HepG2 (cell line): ENCODE data around the gene TRIM37. TPM values are rescaled to one million over a fixed set of nuclear protein-coding genes. Genes with fewer than 3 reads are reported as not detected.

ENCODE experiments used
- ATAC-seq: fragments of 200-7000 bp; cut with Tn5 transposase; 3 replicates; pipeline ENCODE4 v1.9.1; 2020; ENCODE audit warnings: mild to moderate bottlenecking, moderate library complexity
- BruUV-seq: library from RNA; stranded (reverse); fragments of 400-500 nt; replicated peaks from 2 replicates; lab custom pipeline; 2021; lab: Mats Ljungman, UMichigan
- CTCF ChIA-PET: fragments of 300-600 bp; formaldehyde crosslinking; extraction: SDS; loops from one replicate; lab custom pipeline; 2021; ENCODE audit warnings: low total read pairs, inconsistent platforms, low intra/inter-chr PET ratio; lab: Yijun Ruan, JAX
- POLR2A ChIA-PET: fragments of 350-600 bp; sonication (Branson Sonifier 250); formaldehyde crosslinking; loops from one replicate; lab custom pipeline; 2020; ENCODE audit warnings: antibody characterized with exemption, inconsistent platforms; lab: Yijun Ruan, JAX
- DNase-seq: peaks from one replicate; pipeline ENCODE4 v3.0.0-alpha.2; 2015; ENCODE audit warnings: low spot score
- FAIRE-seq: peaks from 3 replicates; lab custom pipeline; 2011; peaks lifted over from hg19 to GRCh38; lab: Jason Lieb, UNC
- H2AFZ ChIP-seq: one replicate; pipeline ENCODE4 v1.6.1; 2011; ENCODE audit warnings: low read length, inconsistent platforms
- H3K27ac ChIP-seq: fragments of 300-600 bp; 3 replicates; pipeline ENCODE4 v1.8.0; 2011; ENCODE audit warnings: mixed run types, mild to moderate bottlenecking, mixed read lengths, low read length, inconsistent platforms; ENCODE audit not compliant: insufficient read depth; ENCODE audit errors: extremely low read length
- H3K27me3 ChIP-seq, 2 experiments: fragments of 200-600 bp in 1 of 2; 2 replicates in 1 of 2; 3 replicates in 1 of 2; pipeline versions ENCODE4 v1.6.0 to v1.8.0; 2011; ENCODE audit warnings: low read length in 2 of 2, mild to moderate bottlenecking in 2 of 2, moderate library complexity in 2 of 2, inconsistent platforms in 1 of 2; ENCODE audit not compliant: insufficient read depth in 2 of 2, control insufficient read depth in 1 of 2
- H3K36me3 ChIP-seq, 2 experiments: fragments of 200-600 bp in 1 of 2; replicated peaks in 1 of 2; 2 replicates in 1 of 2; 3 replicates in 1 of 2; pipeline versions ENCODE4 v1.5.1 to v1.8.0; 2011; ENCODE audit warnings: low read length in 2 of 2, inconsistent platforms in 1 of 2; ENCODE audit not compliant: insufficient read depth in 2 of 2, control insufficient read depth in 1 of 2
- H3K4me1 ChIP-seq: 2 replicates; pipeline ENCODE4 v1.5.1; 2012; ENCODE audit warnings: low read length, inconsistent platforms; ENCODE audit not compliant: insufficient read depth
- H3K4me2 ChIP-seq: 2 replicates; pipeline ENCODE4 v1.6.0; 2011; ENCODE audit warnings: low read depth, low read length, inconsistent platforms
- H3K4me3 ChIP-seq, 3 experiments: fragments of 200-600 bp in 1 of 3; sonication (generic), shearing (Covaris generic) in 1 of 3; replicated peaks in 1 of 3; 2 replicates each; pipeline ENCODE4 v1.5.1; 2011 to 2016; ENCODE audit warnings: low read length in 3 of 3, inconsistent platforms in 2 of 3, low read depth in 2 of 3, mild to moderate bottlenecking in 2 of 3, control low read depth in 1 of 3, mixed read lengths in 1 of 3; ENCODE audit not compliant: insufficient read depth in 1 of 3
- H3K79me2 ChIP-seq: one replicate; pipeline ENCODE4 v1.6.1; 2011; ENCODE audit warnings: low read length, inconsistent platforms; ENCODE audit not compliant: insufficient read depth
- H3K9ac ChIP-seq: 2 replicates; pipeline ENCODE4 v1.6.0; 2011; ENCODE audit warnings: mild to moderate bottlenecking, low read depth, low read length, inconsistent platforms; ENCODE audit not compliant: insufficient read depth
- H3K9me3 ChIP-seq: 2 replicates; pipeline ENCODE4 v1.5.1; 2012; ENCODE audit warnings: mild to moderate bottlenecking, low read length
- H4K20me1 ChIP-seq: 2 replicates; pipeline ENCODE4 v1.6.0; 2011; ENCODE audit warnings: inconsistent platforms, mild to moderate bottlenecking, low read length, moderate library complexity; ENCODE audit not compliant: insufficient read depth
- ASH2L ChIP-seq: fragments of 300-600, 200-600 bp; sonication (generic); IDR thresholded peaks from 2 replicates; pipeline ENCODE4 v1.7.0; 2017; ENCODE audit warnings: low read depth, mild to moderate bottlenecking, moderate library complexity, mixed read lengths, low read length; ENCODE audit not compliant: insufficient read length
- CENPT ChIP-seq: sonication (generic); formaldehyde crosslinking; IDR thresholded peaks from 2 replicates; pipeline ENCODE4 v1.8.0; 2022; ENCODE audit warnings: low read depth, mild to moderate bottlenecking, moderate library complexity, missing genetic modification reagents
- CHD4 ChIP-seq: fragments of 200-600 bp; sonication (generic); IDR thresholded peaks from 2 replicates; pipeline ENCODE4 v1.7.0; 2017; ENCODE audit warnings: mild to moderate bottlenecking, low read length, borderline replicate concordance
- E2F5 ChIP-seq: sonication (generic); formaldehyde crosslinking; conservative IDR thresholded peaks from 2 replicates; pipeline ENCODE4 v1.4.0; 2020; ENCODE audit warnings: missing genetic modification reagents
- GMEB1 ChIP-seq: sonication (generic); formaldehyde crosslinking; IDR thresholded peaks from 2 replicates; pipeline ENCODE4 v1.5.1; 2020; ENCODE audit warnings: missing genetic modification reagents, mild to moderate bottlenecking, borderline replicate concordance
- HIVEP1 ChIP-seq: sonication (generic); formaldehyde crosslinking; IDR thresholded peaks from 2 replicates; pipeline ENCODE4 v1.4.0; 2020; ENCODE audit warnings: mild to moderate bottlenecking, missing genetic modification reagents
- HNRNPH1 ChIP-seq: fragments of 200-400 bp; formaldehyde crosslinking; optimal IDR thresholded peaks from 2 replicates; pipeline ENCODE3; 2017; ENCODE audit warnings: mild to moderate bottlenecking, low read depth, low read length
- JDP2 ChIP-seq: sonication (generic); formaldehyde crosslinking; IDR thresholded peaks from 2 replicates; pipeline ENCODE4 v1.8.1; 2022; ENCODE audit warnings: missing genetic modification reagents, borderline replicate concordance
- KLF12 ChIP-seq: sonication (generic); formaldehyde crosslinking; IDR thresholded peaks from 2 replicates; pipeline ENCODE4 v1.4.0; 2020; ENCODE audit warnings: missing genetic modification reagents, borderline replicate concordance
- NR2C2 ChIP-seq: sonication (generic); formaldehyde crosslinking; IDR thresholded peaks from 2 replicates; pipeline ENCODE4 v1.4.0; 2020; ENCODE audit warnings: missing genetic modification reagents, mild to moderate bottlenecking, moderate library complexity, borderline replicate concordance
- RNF219 ChIP-seq: sonication (generic); formaldehyde crosslinking; IDR thresholded peaks from 2 replicates; pipeline ENCODE4 v1.5.0; 2020; ENCODE audit warnings: mild to moderate bottlenecking, missing genetic modification reagents
- SPEN ChIP-seq: sonication (generic); formaldehyde crosslinking; IDR thresholded peaks from 2 replicates; pipeline ENCODE4 v1.5.1; 2020; ENCODE audit warnings: low read depth, mild to moderate bottlenecking, missing genetic modification reagents
- TBX3 ChIP-seq: fragments of 450-650 bp; IDR thresholded peaks from 2 replicates; pipeline ENCODE4 v1.6.1; 2017; ENCODE audit warnings: antibody characterized with exemption, mild to moderate bottlenecking, inconsistent platforms, borderline replicate concordance
- ZNF224 ChIP-seq: sonication (generic); formaldehyde crosslinking; IDR thresholded peaks from 2 replicates; pipeline ENCODE4 v1.5.0; 2020; ENCODE audit warnings: mild to moderate bottlenecking, missing genetic modification reagents
- ZNF580 ChIP-seq: IDR thresholded peaks from 2 replicates; pipeline ENCODE4 v1.6.1; 2016; ENCODE audit warnings: low read depth, borderline replicate concordance
- ZNF784 ChIP-seq: sonication (generic); formaldehyde crosslinking; IDR thresholded peaks from 2 replicates; pipeline ENCODE4 v1.5.1; 2020; ENCODE audit warnings: missing genetic modification reagents, mild to moderate bottlenecking, borderline replicate concordance
- WGBS: methylation state at CpG from one replicate; pipeline ENCODE4 v1.1.6; 2017; ENCODE audit warnings: low lambda C conversion rate; 5-methylcytosine and 5-hydroxymethylcytosine counted together
- in situ Hi-C: cut with HindIII; loops from 2 replicates; pipeline ENCODE4 v1.10.0; 2017; ENCODE audit warnings: low pct_unique_long_range_greater_than_20kb; ENCODE audit not compliant: extremely low pct_ligation_motif_present
- intact Hi-C: fragments of 100-400 bp; cut with micrococcal nuclease; formaldehyde crosslinking; loops from one replicate; pipeline ENCODE4 v1.10.0; 2022; ENCODE audit not compliant: unreplicated experiment
- polyA plus RNA-seq, 8 experiments: library from polyadenylated mRNA; depleted of rRNA in 3 of 8; stranded (reverse) in 7 of 8; unstranded in 1 of 8; fragments of >200 nt; fragmentation: Illumina TruSeq in 4 of 8; extraction: Trizol in 4 of 8; gene quantifications; 2 replicates each; pipeline versions ENCODE4 v1.2.1 to v1.2.3, GENCODE V29; 2011 to 2016; ENCODE audit warnings: low read depth in 4 of 8, missing spikeins in 1 of 8, mixed read lengths in 1 of 8; ENCODE audit not compliant: insufficient read depth in 1 of 8
- total RNA-seq, 5 experiments: library from RNA; depleted of rRNA; stranded (reverse); fragments of >200 nt; fragmentation: Illumina TruSeq; extraction: Trizol; gene quantifications; 2 replicates each; pipeline ENCODE4 v1.2.3, GENCODE V29; 2016; ENCODE audit warnings: low read depth in 1 of 5
- TF ChIP-seq, protein P1 (sequence below): sonication (generic); formaldehyde crosslinking; IDR thresholded peaks from 2 replicates; pipeline ENCODE4 v1.4.0; 2020; ENCODE audit warnings: missing genetic modification reagents; ENCODE audit errors: not compliant biosample characterization

The TRIM37 gene
- total and polyA plus RNA-seq, 2 of the 13 experiments (the other 11 are each of a cell fraction or from before 2014, with no cell fraction given) = 12.4 to 39.1 TPM

- TF ChIP-seq GMEB1 (CRISPR knock-in tag) (no peak), TBX3 (no peak), JDP2 (CRISPR knock-in tag) (no peak)
Measured at GRCh38 chr17:58985367-58985766, 121.3 kb downstream of the TRIM37 start (continued).

DNA sequence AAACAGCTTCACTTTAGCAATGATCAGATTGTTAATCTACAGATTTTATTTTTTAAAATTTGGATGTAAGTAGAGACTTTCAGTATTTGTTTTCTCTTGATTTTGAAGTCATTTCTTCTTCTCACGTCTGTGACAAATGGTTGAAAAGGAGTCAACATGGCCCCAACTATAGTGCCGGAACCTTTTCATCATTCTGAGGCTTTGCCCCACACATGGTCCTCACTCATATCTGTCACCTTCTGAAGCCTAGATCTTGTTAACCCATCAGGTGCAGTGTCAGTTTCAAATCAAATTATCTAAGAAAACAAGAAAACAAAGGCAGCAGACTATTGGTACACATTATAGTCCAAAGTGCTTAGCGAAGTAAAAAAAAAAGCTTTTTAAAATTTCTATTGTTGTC, 124.1 kb downstream of the TRIM37 start:
- ATAC-seq = no peak
- in situ Hi-C loops = no loop called here
- no TSS peak for BruUV-seq
- no peak for TF ChIP-seq ASH2L
- TF ChIP-seq HIVEP1 (CRISPR knock-in tag) = no peak
- TF ChIP-seq KLF12 (CRISPR knock-in tag) = no peak
- TF ChIP-seq CHD4 = no peak
- no peak for TF ChIP-seq NR2C2 (CRISPR knock-in tag)
- TF ChIP-seq RNF219 (CRISPR knock-in tag) = no peak
- TF ChIP-seq CENPT (CRISPR knock-in tag) = no peak
- TF ChIP-seq, protein P1, sequence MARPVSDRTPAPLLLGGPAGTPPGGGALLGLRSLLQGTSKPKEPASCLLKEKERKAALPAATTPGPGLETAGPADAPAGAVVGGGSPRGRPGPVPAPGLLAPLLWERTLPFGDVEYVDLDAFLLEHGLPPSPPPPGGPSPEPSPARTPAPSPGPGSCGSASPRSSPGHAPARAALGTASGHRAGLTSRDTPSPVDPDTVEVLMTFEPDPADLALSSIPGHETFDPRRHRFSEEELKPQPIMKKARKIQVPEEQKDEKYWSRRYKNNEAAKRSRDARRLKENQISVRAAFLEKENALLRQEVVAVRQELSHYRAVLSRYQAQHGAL (CRISPR knock-in tag) = no peak
- TF ChIP-seq E2F5 (CRISPR knock-in tag) = no peak
- TF ChIP-seq ZNF580 (CRISPR knock-in tag) = no peak
- no peak for TF ChIP-seq HNRNPH1
- no peak for TF ChIP-seq ZNF224 (CRISPR knock-in tag)
- no peak for TF ChIP-seq ZNF784 (CRISPR knock-in tag)
- TF ChIP-seq SPEN (CRISPR knock-in tag) = no peak

More for the DNA sequence above, 124.1 kb downstream of the TRIM37 start:
- H2AFZ ChIP-seq = no peak overlapping the region
- no peaks in the 10 kb centered on the region for H3K4me1 ChIP-seq
- H3K4me3 ChIP-seq = no peak overlapping the region
- H3K27me3 ChIP-seq = no peaks in the 10 kb centered on the region
- WGBS = 92% methylated on average over 3 of the region's 3 CpGs
- H4K20me1 ChIP-seq = no peaks in the 10 kb centered on the region
- no peak overlapping the region for H3K9ac ChIP-seq
- ChIA-PET POLR2A (no interaction called here), CTCF (no interaction called here)
- no peak overlapping the region for H3K27ac ChIP-seq
- no peaks in the 10 kb centered on the region for H3K36me3 ChIP-seq
- FAIRE-seq (no peak), DNase-seq (no peak)
- no peaks in the 10 kb centered on the region for H3K9me3 ChIP-seq
- H3K79me2 ChIP-seq = no peaks in the 10 kb centered on the region
- intact Hi-C loops = no loop called here
- no peak overlapping the region for H3K4me2 ChIP-seq
